GM23338 (cell line): ENCODE results near the gene SCP2. TPM values are rescaled to one million over a fixed set of nuclear protein-coding genes. Genes with fewer than 3 reads are reported as not detected.

ENCODE experiments used
- CTCF ChIP-seq, 2 experiments: fragments of 200-600 bp in 1 of 2; sonication (generic) in 1 of 2; conservative IDR thresholded peaks; 2 replicates each; pipeline versions ENCODE4 v1.5.1 to v1.6.1; 2016 to 2017; ENCODE audit warnings: antibody characterized with exemption in 2 of 2, low read depth in 2 of 2, mild to moderate bottlenecking in 2 of 2, moderate library complexity in 1 of 2
- EZH2phosphoT487 ChIP-seq: fragments of 200-600 bp; sonication (generic); IDR thresholded peaks from one replicate; pipeline ENCODE4 v1.8.1; 2018; ENCODE audit warnings: antibody characterized with exemption; ENCODE audit not compliant: unreplicated experiment
- NANOG ChIP-seq: IDR thresholded peaks from 2 replicates; pipeline ENCODE4 v1.6.1; 2016; ENCODE audit warnings: antibody characterized with exemption, borderline replicate concordance
- REST ChIP-seq: IDR thresholded peaks from one replicate; pipeline ENCODE4 v1.6.1; 2018; ENCODE audit warnings: antibody characterized with exemption; ENCODE audit not compliant: unreplicated experiment
- ZNF114 ChIP-seq: fragments of 250-450 bp; sonication (Bioruptor Pico); IDR thresholded peaks from 2 replicates; pipeline ENCODE4 v1.5.0; 2020; ENCODE audit warnings: mild to moderate bottlenecking, moderate library complexity
- ZNF331 ChIP-seq: fragments of 250-450 bp; sonication (Bioruptor Pico); IDR thresholded peaks from 2 replicates; pipeline ENCODE4 v1.5.0; 2020; ENCODE audit warnings: low read depth, mild to moderate bottlenecking, moderate library complexity
- ZNF462 ChIP-seq: fragments of 250-450 bp; sonication (Bioruptor Pico); IDR thresholded peaks from 2 replicates; pipeline ENCODE4 v1.5.0; 2020; ENCODE audit warnings: mild to moderate bottlenecking, moderate library complexity
- polyA plus RNA-seq: library from polyadenylated mRNA; unstranded; fragments of >200 nt; fragmentation: Nextera tagmentation; extraction: Ambion mirVana; gene quantifications from 2 replicates; pipeline ENCODE4 v1.2.1, GENCODE V29; 2016
- total RNA-seq: library from RNA; depleted of rRNA; stranded (reverse); fragments of >200 nt; shearing (Covaris generic); gene quantifications from 2 replicates; pipeline ENCODE4 v1.2.3, GENCODE V29; 2014

The SCP2 gene
- total and polyA plus RNA-seq, 2 experiments from 2014 or later, result 66.3 to 116 TPM

- TF ChIP-seq ZNF462 (CRISPR knock-in tag) (no peak), CTCF (conservative IDR thresholded peaks at IDR 0.05; ENCODE audit: low read depth in 2 of 2) (no peak), REST (no peak), ZNF114 (no peak), NANOG (no peak), EZH2phosphoT487 (no peak), ZNF331 (no peak)
Measured at GRCh38 chr1:52926864-52927211, 238 bp upstream of the SCP2 start (continued).
